Neural crest cell (in vitro differentiated cells): ENCODE results near the gene SGSH. TPM values are rescaled to one million over a fixed set of nuclear protein-coding genes. Genes with fewer than 3 reads are reported as not detected.

ENCODE experiments used
- DNase-seq: peaks from one replicate; pipeline ENCODE4 v3.0.0; 2021; ENCODE audit warnings: low read depth, mixed read lengths, low spot score
- H3K27ac Mint-ChIP-seq: one replicate; pipeline ENCODE4 v1.8.0; 2021; ENCODE audit warnings: mild to moderate bottlenecking, mixed read lengths; ENCODE audit not compliant: unreplicated experiment
- H3K27me3 Mint-ChIP-seq: 2 replicates; pipeline ENCODE4 v1.8.0; 2021; ENCODE audit warnings: low read depth, mild to moderate bottlenecking, mixed read lengths
- H3K36me3 Mint-ChIP-seq: 2 replicates; pipeline ENCODE4 v1.8.0; 2021; ENCODE audit warnings: low read depth, mild to moderate bottlenecking, mixed read lengths
- H3K4me1 Mint-ChIP-seq: 2 replicates; pipeline ENCODE4 v1.8.0; 2021; ENCODE audit warnings: mixed read lengths
- H3K4me3 Mint-ChIP-seq: one replicate; pipeline ENCODE4 v1.8.0; 2021; ENCODE audit warnings: mild to moderate bottlenecking, mixed read lengths
- H3K9me3 Mint-ChIP-seq: 2 replicates; pipeline ENCODE4 v1.8.0; 2021; ENCODE audit warnings: mixed read lengths
- CTCF ChIP-seq: fragments of 200-600 bp; sonication (generic); conservative IDR thresholded peaks from 2 replicates; pipeline ENCODE4 v1.5.0; 2021; ENCODE audit warnings: antibody characterized with exemption, mild to moderate bottlenecking
- total RNA-seq: library from RNA; stranded (reverse); gene quantifications from 2 replicates; pipeline ENCODE4 v1.2.1, GENCODE V29; 2021

SGSH gene
- total RNA-seq, 1 donor from 2014 or later: 32.8 TPM

- H3K27me3 Mint-ChIP-seq: no peaks in the 10 kb centered on the region
- peaks cover 15% of the 10 kb centered on the region for H3K4me1 Mint-ChIP-seq
- H3K36me3 Mint-ChIP-seq: peaks cover 7% of the 10 kb centered on the region
- no peak overlapping the region for H3K27ac Mint-ChIP-seq
- H3K9me3 Mint-ChIP-seq: no peaks in the 10 kb centered on the region
- DNase-seq: no peak
- no peak overlapping the region for H3K4me3 Mint-ChIP-seq
- no peak for TF ChIP-seq CTCF
Observed at GRCh38 chr17:80214012-80214877, 5.9 kb downstream of the SGSH start.

GRCh38 chr17:80213643-80213975 is 6.5 kb downstream of the SGSH start:
- no peak overlapping the region for H3K27ac Mint-ChIP-seq
- H3K36me3 Mint-ChIP-seq: peaks cover 7% of the 10 kb centered on the region
- TF ChIP-seq CTCF: no peak
- no peaks in the 10 kb centered on the region for H3K9me3 Mint-ChIP-seq
- H3K4me3 Mint-ChIP-seq: no peak overlapping the region
- no peaks in the 10 kb centered on the region for H3K27me3 Mint-ChIP-seq
- DNase-seq: no peak
- H3K4me1 Mint-ChIP-seq: peaks cover 14% of the 10 kb centered on the region

- H3K9me3 Mint-ChIP-seq: no peaks in the 10 kb centered on the region
- peak overlapping the region; percentile 69 for H3K4me3 Mint-ChIP-seq
- DNase-seq: no peak
- peaks cover 14% of the 10 kb centered on the region for H3K4me1 Mint-ChIP-seq
- no peak overlapping the region for H3K27ac Mint-ChIP-seq
- H3K36me3 Mint-ChIP-seq: peaks cover 7% of the 10 kb centered on the region
- no peak for TF ChIP-seq CTCF
- H3K27me3 Mint-ChIP-seq: no peaks in the 10 kb centered on the region
Observed at GRCh38 chr17:80212962-80213642, 7.0 kb downstream of the SGSH start.

DNA sequence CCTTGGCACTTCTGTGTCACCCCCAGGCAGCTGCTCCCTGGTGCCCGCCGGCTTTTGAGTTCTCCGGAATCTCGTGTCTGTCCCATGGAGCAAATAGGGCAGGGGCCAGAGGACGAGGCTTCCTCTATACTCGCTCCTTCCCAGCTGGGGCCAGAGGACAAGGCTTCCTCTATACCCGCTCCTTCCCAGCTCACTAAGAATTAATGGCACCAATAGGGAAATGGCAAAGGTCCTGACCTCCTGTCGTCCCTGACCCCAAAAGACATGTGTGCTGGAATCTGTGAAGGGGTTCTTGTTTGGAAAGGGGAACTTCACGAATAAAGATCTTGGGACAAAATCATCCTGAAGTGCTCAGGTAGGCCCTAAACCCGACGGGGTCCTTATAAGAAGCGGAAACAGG is 7.6 kb downstream of the SGSH start:
- TF ChIP-seq CTCF: no peak
- H3K4me1 Mint-ChIP-seq: peaks cover 12% of the 10 kb centered on the region
- no peaks in the 10 kb centered on the region for H3K27me3 Mint-ChIP-seq
- H3K36me3 Mint-ChIP-seq: peaks cover 5% of the 10 kb centered on the region
- DNase-seq: peak; percentile 26
- H3K27ac Mint-ChIP-seq: no peak overlapping the region
- peak overlapping the region; percentile 69 for H3K4me3 Mint-ChIP-seq
- no peaks in the 10 kb centered on the region for H3K9me3 Mint-ChIP-seq

- DNase-seq: no peak
- TF ChIP-seq CTCF: no peak
- H3K4me3 Mint-ChIP-seq: no peak overlapping the region
- H3K9me3 Mint-ChIP-seq: no peaks in the 10 kb centered on the region
- H3K27ac Mint-ChIP-seq: no peak overlapping the region
- peaks cover 5% of the 10 kb centered on the region for H3K36me3 Mint-ChIP-seq
- no peaks in the 10 kb centered on the region for H3K27me3 Mint-ChIP-seq
- peaks cover 10% of the 10 kb centered on the region for H3K4me1 Mint-ChIP-seq
Observed at GRCh38 chr17:80212109-80212508, 8.0 kb downstream of the SGSH start.
